ENCODE data around the gene MCHR2. TPM values are rescaled to one million over a fixed set of nuclear protein-coding genes. Genes with fewer than 3 reads are reported as not detected.

MCHR2 gene, protein sequence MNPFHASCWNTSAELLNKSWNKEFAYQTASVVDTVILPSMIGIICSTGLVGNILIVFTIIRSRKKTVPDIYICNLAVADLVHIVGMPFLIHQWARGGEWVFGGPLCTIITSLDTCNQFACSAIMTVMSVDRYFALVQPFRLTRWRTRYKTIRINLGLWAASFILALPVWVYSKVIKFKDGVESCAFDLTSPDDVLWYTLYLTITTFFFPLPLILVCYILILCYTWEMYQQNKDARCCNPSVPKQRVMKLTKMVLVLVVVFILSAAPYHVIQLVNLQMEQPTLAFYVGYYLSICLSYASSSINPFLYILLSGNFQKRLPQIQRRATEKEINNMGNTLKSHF
- total RNA-seq: not detected in 2 replicates

DNA sequence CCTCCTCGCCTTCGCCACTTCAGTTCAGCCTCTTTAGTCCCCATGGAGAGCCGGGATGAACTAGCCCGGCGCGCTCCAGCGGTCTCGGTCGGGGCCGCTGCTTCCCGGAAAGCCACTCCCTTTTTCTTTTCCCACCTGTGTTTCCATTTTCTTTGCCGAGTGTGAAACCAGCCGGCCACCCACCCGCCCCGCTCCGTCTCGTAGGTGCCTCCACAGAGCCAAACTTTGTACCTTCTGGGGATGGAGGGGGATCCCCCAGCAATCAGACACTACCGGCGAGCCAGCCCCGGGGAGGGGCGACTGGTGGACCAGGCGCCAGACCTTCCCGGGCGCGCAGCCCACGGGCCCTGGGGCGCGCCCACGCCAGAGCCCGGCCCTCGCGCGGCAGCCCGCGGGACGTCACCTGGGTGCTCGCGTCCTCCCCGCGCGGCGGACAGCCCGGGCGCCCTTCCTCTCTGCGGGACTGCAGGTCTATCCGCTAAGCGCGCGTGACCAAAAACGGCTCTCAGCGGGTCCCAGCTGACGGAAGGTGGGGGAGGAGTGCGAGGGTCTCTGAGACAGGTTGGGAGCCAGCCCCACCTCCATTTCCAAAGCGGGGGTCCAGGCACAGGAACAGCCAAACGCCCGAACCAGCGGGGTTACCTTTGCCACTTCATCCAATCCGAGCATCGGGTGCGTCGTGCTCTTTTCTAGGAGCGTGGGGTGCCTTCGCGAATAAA lies at the start of gene MCHR2:
TSS of gene MCHR2 (minus strand) at position 691 of the 719 bp plus-strand sequence. CDS start 38,076 bp downstream, outside the sequence.

